Mammary epithelial cell (primary cell): ENCODE measurements around the gene CD7.

Experiments used
- EZH2 ChIP-seq: IDR thresholded peaks from 2 replicates; pipeline ENCODE4 v1.6.1; 2012; ENCODE audit warnings: low read length, inconsistent platforms, borderline replicate concordance
- TF ChIP-seq, protein P1 (sequence below), 2 donors: IDR thresholded peaks in 1 of 2; conservative IDR thresholded peaks in 1 of 2; 2 replicates each; pipeline ENCODE4 v1.5.1; 2011 to 2012; ENCODE audit warnings: inconsistent platforms in 2 of 2, low read length in 2 of 2, mild to moderate bottlenecking in 2 of 2, control low read depth in 1 of 2, low read depth in 1 of 2; ENCODE audit not compliant: insufficient read depth in 1 of 2; ENCODE audit errors: extremely low read depth in 1 of 2

DNA sequence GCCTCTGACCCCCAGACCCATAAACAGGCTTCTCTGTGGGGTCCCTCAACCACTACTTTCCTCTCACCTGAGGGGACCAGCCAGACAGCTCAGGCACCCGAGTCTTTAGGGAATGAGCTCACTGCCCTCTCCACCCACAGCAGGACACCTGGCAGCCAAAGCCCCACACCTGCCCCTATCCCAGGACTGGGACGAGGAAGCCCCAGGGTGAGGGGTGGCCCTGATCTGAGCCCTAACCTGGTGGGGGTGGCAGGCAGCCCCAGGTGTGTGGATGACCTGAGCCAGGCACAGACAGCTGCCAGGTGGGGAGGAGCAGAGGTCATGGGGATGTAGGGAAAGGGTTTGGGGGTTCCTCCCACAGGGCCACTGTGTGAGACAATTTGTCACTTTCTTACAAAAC lies 40.0 kb upstream of the CD7 start:
- TF ChIP-seq, protein P1, sequence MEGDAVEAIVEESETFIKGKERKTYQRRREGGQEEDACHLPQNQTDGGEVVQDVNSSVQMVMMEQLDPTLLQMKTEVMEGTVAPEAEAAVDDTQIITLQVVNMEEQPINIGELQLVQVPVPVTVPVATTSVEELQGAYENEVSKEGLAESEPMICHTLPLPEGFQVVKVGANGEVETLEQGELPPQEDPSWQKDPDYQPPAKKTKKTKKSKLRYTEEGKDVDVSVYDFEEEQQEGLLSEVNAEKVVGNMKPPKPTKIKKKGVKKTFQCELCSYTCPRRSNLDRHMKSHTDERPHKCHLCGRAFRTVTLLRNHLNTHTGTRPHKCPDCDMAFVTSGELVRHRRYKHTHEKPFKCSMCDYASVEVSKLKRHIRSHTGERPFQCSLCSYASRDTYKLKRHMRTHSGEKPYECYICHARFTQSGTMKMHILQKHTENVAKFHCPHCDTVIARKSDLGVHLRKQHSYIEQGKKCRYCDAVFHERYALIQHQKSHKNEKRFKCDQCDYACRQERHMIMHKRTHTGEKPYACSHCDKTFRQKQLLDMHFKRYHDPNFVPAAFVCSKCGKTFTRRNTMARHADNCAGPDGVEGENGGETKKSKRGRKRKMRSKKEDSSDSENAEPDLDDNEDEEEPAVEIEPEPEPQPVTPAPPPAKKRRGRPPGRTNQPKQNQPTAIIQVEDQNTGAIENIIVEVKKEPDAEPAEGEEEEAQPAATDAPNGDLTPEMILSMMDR (conservative IDR thresholded peaks at IDR 0.05 in 1 of 2, IDR thresholded peaks at IDR 0.05 in 1 of 2; ENCODE audit: extremely low read depth in 1 of 2, insufficient read depth in 1 of 2, low read depth in 1 of 2, low read length in 2 of 2): no peak
- TF ChIP-seq EZH2: no peak
